WTC11 (cell line): ENCODE data around the gene NAALADL2. TPM values are rescaled to one million over a fixed set of nuclear protein-coding genes. Genes with fewer than 3 reads are reported as not detected.

Source experiments
- ATAC-seq: fragments of 200-7000 bp; cut with Tn5 transposase; 2 replicates; pipeline ENCODE4 v1.10.0; 2021; ENCODE audit warnings: mild to moderate bottlenecking, moderate library complexity
- CTCF ChIA-PET: fragments of 300-600 bp; sonication (Branson Sonifier 250); formaldehyde crosslinking; loops from one replicate; lab custom pipeline; 2021; ENCODE audit warnings: antibody characterized with exemption; lab: Charles Lee
- POLR2A ChIA-PET: fragments of 350-600 bp; sonication (Branson Sonifier 250); formaldehyde crosslinking; loops from one replicate; lab custom pipeline; 2021; ENCODE audit warnings: antibody characterized with exemption; lab: Charles Lee
- DNase-seq: peaks from one replicate; pipeline ENCODE4 v3.0.0; 2021; ENCODE audit warnings: low spot score
- H3K27ac Mint-ChIP-seq: 2 replicates; pipeline ENCODE4 v1.8.0; 2021; ENCODE audit warnings: mixed read lengths
- H3K27me3 Mint-ChIP-seq: 2 replicates; pipeline ENCODE4 v1.8.0; 2021; ENCODE audit warnings: low read depth, mild to moderate bottlenecking, moderate library complexity, mixed read lengths
- H3K36me3 Mint-ChIP-seq: 2 replicates; pipeline ENCODE4 v1.8.0; 2021; ENCODE audit warnings: mixed read lengths
- H3K4me1 Mint-ChIP-seq: 2 replicates; pipeline ENCODE4 v1.8.0; 2022; ENCODE audit warnings: mixed read lengths
- H3K4me3 Mint-ChIP-seq: 2 replicates; pipeline ENCODE4 v1.8.0; 2021; ENCODE audit warnings: mild to moderate bottlenecking, moderate library complexity, mixed read lengths
- H3K9me3 Mint-ChIP-seq: 2 replicates; pipeline ENCODE4 v1.8.0; 2021; ENCODE audit warnings: mixed read lengths
- ATF2 ChIP-seq: sonication (generic); formaldehyde crosslinking; IDR thresholded peaks from 2 replicates; pipeline ENCODE4 v1.8.1; 2022; ENCODE audit warnings: low read depth, missing genetic modification reagents, borderline replicate concordance
- CREB1 ChIP-seq: sonication (generic); formaldehyde crosslinking; IDR thresholded peaks from 2 replicates; pipeline ENCODE4 v1.8.0; 2023; ENCODE audit warnings: mild to moderate bottlenecking, missing genetic modification reagents
- E2F1 ChIP-seq: sonication (generic); formaldehyde crosslinking; IDR thresholded peaks from 2 replicates; pipeline ENCODE4 v1.8.0; 2022; ENCODE audit warnings: mild to moderate bottlenecking, missing genetic modification reagents
- E2F4 ChIP-seq: sonication (generic); formaldehyde crosslinking; IDR thresholded peaks from 2 replicates; pipeline ENCODE4 v1.8.1; 2022; ENCODE audit warnings: low read depth, mild to moderate bottlenecking, moderate library complexity, missing genetic modification reagents, borderline replicate concordance
- E2F5 ChIP-seq: sonication (generic); formaldehyde crosslinking; IDR thresholded peaks from 2 replicates; pipeline ENCODE4 v1.8.1; 2022; ENCODE audit warnings: mild to moderate bottlenecking, moderate library complexity, missing genetic modification reagents
- FOXK1 ChIP-seq: sonication (generic); formaldehyde crosslinking; IDR thresholded peaks from 2 replicates; pipeline ENCODE4 v1.8.0; 2022; ENCODE audit warnings: mild to moderate bottlenecking, moderate library complexity, missing genetic modification reagents
- FOXP1 ChIP-seq: sonication (generic); formaldehyde crosslinking; IDR thresholded peaks from 2 replicates; pipeline ENCODE4 v1.8.0; 2022; ENCODE audit warnings: missing genetic modification reagents, mild to moderate bottlenecking, moderate library complexity, borderline replicate concordance
- HMGA2 ChIP-seq: fragments of 250-450 bp; sonication (Bioruptor Pico); IDR thresholded peaks from 2 replicates; pipeline ENCODE4 v1.4.0; 2021; ENCODE audit warnings: mild to moderate bottlenecking, moderate library complexity
- MAX ChIP-seq: sonication (generic); formaldehyde crosslinking; IDR thresholded peaks from 2 replicates; pipeline ENCODE4 v1.8.0; 2022; ENCODE audit warnings: mild to moderate bottlenecking, missing genetic modification reagents
- PRRX2 ChIP-seq: fragments of 250-450 bp; sonication (Bioruptor Pico); IDR thresholded peaks from 2 replicates; pipeline ENCODE4 v1.8.0; 2021; ENCODE audit warnings: mild to moderate bottlenecking
- TCF7 ChIP-seq: sonication (generic); formaldehyde crosslinking; IDR thresholded peaks from 2 replicates; pipeline ENCODE4 v1.8.0; 2022; ENCODE audit warnings: mild to moderate bottlenecking, low read depth, missing genetic modification reagents, moderate library complexity
- TEAD1 ChIP-seq: sonication (generic); formaldehyde crosslinking; IDR thresholded peaks from 2 replicates; pipeline ENCODE4 v1.8.0; 2022; ENCODE audit warnings: mild to moderate bottlenecking, missing genetic modification reagents
- TP53 ChIP-seq: sonication (generic); formaldehyde crosslinking; IDR thresholded peaks from 2 replicates; pipeline ENCODE4 v1.8.1; 2023; ENCODE audit warnings: mild to moderate bottlenecking, missing genetic modification reagents
- USF2 ChIP-seq: sonication (generic); formaldehyde crosslinking; IDR thresholded peaks from 2 replicates; pipeline ENCODE4 v1.8.1; 2023; ENCODE audit warnings: mild to moderate bottlenecking, missing genetic modification reagents, moderate library complexity
- ZNF138 ChIP-seq: sonication (generic); formaldehyde crosslinking; conservative IDR thresholded peaks from 2 replicates; pipeline ENCODE4 v1.8.1; 2022; ENCODE audit warnings: mild to moderate bottlenecking, moderate library complexity, missing genetic modification reagents
- ZNF396 ChIP-seq: fragments of 250-450 bp; sonication (Bioruptor Pico); IDR thresholded peaks from 2 replicates; pipeline ENCODE4 v1.8.0; 2021; ENCODE audit warnings: mild to moderate bottlenecking, moderate library complexity, borderline replicate concordance
- ZNF532 ChIP-seq: fragments of 250-450 bp; sonication (Bioruptor Pico); IDR thresholded peaks from 2 replicates; pipeline ENCODE4 v1.9.0; 2021; ENCODE audit warnings: mild to moderate bottlenecking, borderline replicate concordance
- ZSCAN18 ChIP-seq: fragments of 250-450 bp; sonication (Bioruptor Pico); IDR thresholded peaks from 2 replicates; pipeline ENCODE4 v2.1.2; 2022; ENCODE audit warnings: mild to moderate bottlenecking, moderate library complexity
- total RNA-seq: library from RNA; stranded (reverse); gene quantifications from 3 replicates; pipeline ENCODE4 v1.2.3, GENCODE V29; 2021

Gene NAALADL2
- total RNA-seq, 1 experiment from 2014 or later = 1.2 TPM

GRCh38 chr3:174931473-174932353 lies 72.6 kb downstream of the NAALADL2 start:
- no peak for ATAC-seq
- DNase-seq = no peak
- TF ChIP-seq MAX (CRISPR knock-in tag) = no peak
- TF ChIP-seq HMGA2 (CRISPR knock-in tag) = no peak
- TF ChIP-seq ZNF396 (CRISPR knock-in tag) = no peak
- no peak for TF ChIP-seq E2F1
- no peak for TF ChIP-seq CREB1 (CRISPR knock-in tag)
- no peak for TF ChIP-seq PRRX2
- TF ChIP-seq FOXP1 (CRISPR knock-in tag) = no peak
- no peak for TF ChIP-seq FOXK1 (CRISPR knock-in tag)
- no peak for TF ChIP-seq TCF7 (CRISPR knock-in tag)
- TF ChIP-seq ZSCAN18 (CRISPR knock-in tag) = no peak
- TF ChIP-seq ATF2 = no peak
- TF ChIP-seq E2F5 = no peak
- no peak overlapping the region for H3K27ac Mint-ChIP-seq
- H3K36me3 Mint-ChIP-seq = no peaks in the 10 kb centered on the region
- H3K27me3 Mint-ChIP-seq = no peaks in the 10 kb centered on the region
- no peaks in the 10 kb centered on the region for H3K4me1 Mint-ChIP-seq
- ChIA-PET POLR2A (no interaction called here), CTCF (no interaction called here)
- no peaks in the 10 kb centered on the region for H3K9me3 Mint-ChIP-seq
- no peak overlapping the region for H3K4me3 Mint-ChIP-seq

GRCh38 chr3:174936590-174936989 lies 77.5 kb downstream of the NAALADL2 start:
- peaks cover 19% of the 10 kb centered on the region for H3K9me3 Mint-ChIP-seq
- DNase-seq (no peak), ATAC-seq (no peak)
- H3K4me3 Mint-ChIP-seq = no peak overlapping the region
- ChIA-PET POLR2A (interaction anchor here (1.0 kb wide), 1 partner anchor 10 kb away, joined by 3 read pairs; no protein-coding TSS in a partner anchor), CTCF (no interaction called here)
- H3K27me3 Mint-ChIP-seq = peaks cover 4% of the 10 kb centered on the region; the same call in 1 of the 2 replicates
- H3K36me3 Mint-ChIP-seq = peaks cover 10% of the 10 kb centered on the region
- H3K27ac Mint-ChIP-seq = no peak overlapping the region
- no peaks in the 10 kb centered on the region for H3K4me1 Mint-ChIP-seq
- TF ChIP-seq TEAD1 (CRISPR knock-in tag) = no peak
- TF ChIP-seq ZNF396 (CRISPR knock-in tag) = no peak
- TF ChIP-seq E2F4 (CRISPR knock-in tag) = no peak
- TF ChIP-seq ZNF532 (CRISPR knock-in tag) = no peak
- TF ChIP-seq FOXK1 (CRISPR knock-in tag) = no peak
- no peak for TF ChIP-seq USF2
- TF ChIP-seq TP53 = no peak
- no peak for TF ChIP-seq ZNF138 (CRISPR knock-in tag)
